Activated T-cell treated with anti-CD3 and anti-CD28 coated beads for 1 hour (primary cell): ENCODE measurements around the gene KTN1.
A peak's percentile ranks its signal among the peaks of the same experiment; 100 is the strongest.

ENCODE experiments used
- DNase-seq: peaks from one replicate; pipeline ENCODE4 v3.0.0-alpha.2; 2020; ENCODE audit warnings: low read depth

Gene KTN1

DNA sequence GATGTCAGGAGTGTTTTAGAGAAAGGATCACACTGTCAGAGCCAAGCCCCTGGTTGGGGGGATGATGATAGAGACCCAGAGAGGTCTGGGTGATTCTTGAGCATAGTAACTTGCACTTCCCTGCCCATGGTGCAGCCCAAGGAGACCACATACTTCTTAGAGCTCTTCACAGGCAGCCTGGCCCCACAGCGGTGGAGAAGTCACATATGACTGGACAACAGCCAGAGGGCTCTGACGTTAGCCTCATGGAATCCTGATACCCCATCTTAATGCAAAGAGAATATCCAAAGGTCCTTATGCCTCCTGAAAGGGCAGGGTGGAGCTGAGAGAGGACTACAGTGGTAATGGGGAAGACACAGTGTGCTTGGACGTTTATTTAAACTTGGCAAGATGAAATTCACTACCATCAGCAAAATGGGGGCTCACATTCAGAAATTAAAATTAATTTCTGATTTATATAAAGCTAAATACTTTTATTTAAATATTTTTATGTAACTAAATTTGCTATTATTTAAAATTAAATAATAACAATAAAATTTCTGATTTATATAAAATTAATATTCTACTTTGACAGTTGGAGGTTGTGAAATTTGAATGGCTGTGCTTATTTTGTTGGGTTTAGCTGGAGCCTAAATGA, 131.3 kb downstream of the KTN1 start:
- no peak for DNase-seq

DNA sequence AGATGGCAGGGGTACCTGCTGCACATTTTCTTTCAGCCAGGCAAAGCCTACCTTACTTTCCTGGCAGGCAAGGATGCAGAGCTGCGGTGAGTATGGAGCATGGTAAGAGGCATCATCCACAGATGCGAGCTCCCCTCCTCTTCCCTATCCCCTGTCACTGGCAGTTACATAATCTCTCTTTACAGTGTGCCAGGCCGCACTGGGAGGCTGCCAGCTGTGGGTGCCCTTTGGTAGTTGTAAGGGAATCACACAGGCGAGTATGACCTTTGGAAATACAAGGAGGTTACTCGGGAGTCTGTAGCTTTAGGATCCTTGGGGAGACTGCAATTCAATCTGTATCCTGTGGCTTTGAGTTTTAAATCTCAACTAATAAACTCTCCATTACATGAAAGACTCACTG, 132.5 kb downstream of the KTN1 start:
- no peak for DNase-seq

DNA sequence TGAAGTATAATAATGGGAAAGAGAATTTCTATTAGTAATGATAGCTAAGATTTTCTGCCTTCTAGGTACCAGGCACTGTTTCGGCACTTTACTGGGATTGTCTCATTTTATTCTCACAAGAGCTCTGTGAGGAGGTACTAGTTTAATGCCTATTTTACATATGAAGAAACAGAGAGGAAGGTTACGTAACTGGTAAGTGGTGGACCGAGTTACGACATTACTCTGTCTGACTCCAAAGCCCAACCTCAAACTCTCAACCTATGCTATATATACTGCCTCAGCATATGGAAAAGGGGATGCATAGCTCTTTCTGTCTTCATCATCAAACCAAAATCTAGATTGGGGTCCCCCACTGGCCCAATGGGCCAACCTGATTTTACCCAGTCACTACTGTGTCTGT, 133.5 kb downstream of the KTN1 start:
- DNase-seq = no peak

DNA sequence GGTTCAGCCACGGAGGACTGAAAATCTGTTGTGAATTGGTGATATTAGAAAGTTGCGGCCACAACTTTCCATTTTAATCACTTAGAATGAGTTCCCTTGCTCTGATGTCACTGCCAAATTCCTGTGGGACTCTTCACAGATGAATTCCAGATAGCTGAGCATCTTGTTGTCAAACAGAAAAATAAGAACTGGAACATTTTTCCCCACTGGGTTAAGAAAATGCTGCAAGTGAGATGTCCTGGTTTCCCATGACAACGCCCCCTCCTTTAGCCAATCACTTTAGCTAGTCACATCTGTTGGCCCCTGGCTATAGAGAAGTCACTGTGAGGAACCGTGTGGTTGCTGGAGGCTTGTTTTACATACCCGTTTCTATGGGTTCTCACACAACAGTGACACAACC, 135.9 kb downstream of the KTN1 start:
- no peak for DNase-seq

DNA sequence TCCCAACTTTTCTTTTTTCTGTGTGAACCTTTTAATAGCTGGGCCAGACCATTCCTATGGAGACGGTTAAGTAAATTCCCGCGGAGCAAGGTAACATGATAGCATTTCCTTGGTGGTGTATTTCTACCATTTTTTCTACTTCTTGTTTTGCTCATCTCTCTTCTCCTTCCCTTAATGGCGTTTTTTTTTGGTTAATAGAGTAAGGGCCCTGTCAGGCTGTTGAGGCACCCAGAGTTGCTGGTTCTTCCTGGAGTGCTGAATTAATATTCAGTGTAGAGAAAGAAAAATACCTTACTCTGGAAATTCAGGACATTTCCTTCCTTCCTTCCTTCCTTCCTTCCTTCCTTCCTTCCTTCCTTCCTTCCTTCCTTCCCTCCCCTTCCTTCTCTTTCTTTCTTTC, 137.6 kb downstream of the KTN1 start:
- no peak for DNase-seq

DNA sequence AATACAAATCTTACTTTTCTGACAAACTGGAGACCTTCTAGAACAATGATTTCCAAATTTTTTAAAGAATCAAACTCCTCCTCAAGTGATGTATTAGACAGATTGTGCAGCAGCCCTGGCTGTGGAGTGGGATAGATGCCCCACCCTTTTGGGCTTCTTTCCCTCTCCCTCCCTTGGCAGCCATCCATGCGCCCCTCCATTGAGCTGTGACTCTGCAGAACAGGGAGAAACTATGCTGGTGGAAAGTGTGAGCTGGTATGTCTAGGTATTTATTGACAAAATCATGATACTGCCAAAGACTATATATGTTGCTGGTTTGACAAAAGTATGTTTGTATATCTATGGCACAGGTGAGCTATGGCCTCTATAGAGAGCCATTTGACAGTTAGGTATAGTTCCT, 138.5 kb downstream of the KTN1 start:
- DNase-seq = no peak

DNA sequence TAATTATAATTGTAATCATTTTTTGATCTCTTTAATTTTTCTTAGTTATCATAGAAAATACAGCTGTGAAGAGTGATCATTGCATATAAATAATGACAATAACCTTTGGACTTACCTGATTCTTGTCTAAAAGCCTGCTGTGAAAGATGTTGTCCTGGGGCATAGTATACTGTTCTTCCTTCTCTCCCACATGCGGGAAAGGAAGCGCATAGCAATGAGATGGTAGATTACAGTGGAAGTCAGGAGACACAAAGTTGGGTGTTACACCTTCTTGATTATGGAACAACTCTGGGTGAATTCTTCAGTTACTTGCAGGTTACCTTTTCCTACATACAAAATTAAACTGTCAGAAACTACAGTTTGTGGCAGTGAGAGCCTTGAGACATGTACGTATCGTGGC, 140.8 kb downstream of the KTN1 start:
- no peak for DNase-seq

DNA sequence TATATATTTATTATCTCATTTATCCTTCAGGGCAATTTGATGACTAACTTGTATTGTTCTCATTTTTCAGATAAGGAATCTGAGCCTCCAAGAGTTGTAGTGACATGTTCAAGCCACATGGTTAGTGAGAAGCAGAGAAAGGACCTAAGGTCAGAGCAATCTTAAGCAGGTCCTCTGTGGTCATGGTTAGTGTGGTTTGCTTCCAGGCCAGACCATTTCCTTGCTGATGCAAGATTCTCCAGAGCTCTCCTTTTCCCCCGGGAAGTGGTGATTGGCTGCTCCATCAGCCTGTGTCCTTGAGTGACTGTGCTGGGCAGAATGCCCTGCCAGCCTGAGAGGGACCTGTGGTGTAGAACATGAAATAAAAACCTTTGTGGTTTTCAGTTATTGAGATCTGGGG, 141.3 kb downstream of the KTN1 start:
- DNase-seq = no peak

DNA sequence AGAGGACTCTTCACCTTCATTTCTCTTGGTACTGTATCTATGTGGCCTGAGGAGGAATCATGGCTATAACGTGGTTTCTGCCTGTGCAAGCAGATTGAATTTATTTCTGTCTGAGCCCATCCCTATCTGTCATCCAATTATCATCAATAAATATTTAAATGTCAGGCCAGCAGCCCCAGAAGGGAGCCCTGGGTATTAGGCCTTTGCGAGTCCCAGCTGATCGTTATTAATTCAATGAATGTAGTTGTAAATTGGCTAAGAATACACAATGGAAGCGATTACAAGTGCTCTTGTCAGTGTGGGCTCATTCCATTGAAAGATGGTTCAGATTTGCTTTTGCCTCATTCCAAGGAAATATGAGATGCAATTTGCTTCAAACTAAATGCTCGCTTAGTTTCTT, 142.0 kb downstream of the KTN1 start:
- DNase-seq = no peak

DNA sequence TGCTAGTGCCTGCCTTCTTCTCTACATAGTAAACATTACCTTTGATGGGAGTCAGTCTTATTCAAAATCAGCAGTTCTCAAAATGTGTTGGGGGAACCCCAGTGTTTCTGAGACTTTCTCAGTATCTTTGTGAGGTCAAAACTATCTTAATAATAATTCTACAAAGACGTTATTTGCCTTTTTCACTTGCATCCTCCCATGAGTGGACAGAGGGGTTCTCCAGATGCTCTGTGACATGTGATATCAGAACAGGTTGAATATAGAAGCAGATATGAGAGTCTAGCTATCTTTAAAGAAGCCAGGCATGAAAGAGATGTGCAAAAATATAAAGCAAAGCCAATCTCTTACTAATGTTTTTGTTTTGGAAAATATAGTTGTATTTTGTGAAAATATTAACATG, 144.7 kb downstream of the KTN1 start:
- no peak for DNase-seq

DNA sequence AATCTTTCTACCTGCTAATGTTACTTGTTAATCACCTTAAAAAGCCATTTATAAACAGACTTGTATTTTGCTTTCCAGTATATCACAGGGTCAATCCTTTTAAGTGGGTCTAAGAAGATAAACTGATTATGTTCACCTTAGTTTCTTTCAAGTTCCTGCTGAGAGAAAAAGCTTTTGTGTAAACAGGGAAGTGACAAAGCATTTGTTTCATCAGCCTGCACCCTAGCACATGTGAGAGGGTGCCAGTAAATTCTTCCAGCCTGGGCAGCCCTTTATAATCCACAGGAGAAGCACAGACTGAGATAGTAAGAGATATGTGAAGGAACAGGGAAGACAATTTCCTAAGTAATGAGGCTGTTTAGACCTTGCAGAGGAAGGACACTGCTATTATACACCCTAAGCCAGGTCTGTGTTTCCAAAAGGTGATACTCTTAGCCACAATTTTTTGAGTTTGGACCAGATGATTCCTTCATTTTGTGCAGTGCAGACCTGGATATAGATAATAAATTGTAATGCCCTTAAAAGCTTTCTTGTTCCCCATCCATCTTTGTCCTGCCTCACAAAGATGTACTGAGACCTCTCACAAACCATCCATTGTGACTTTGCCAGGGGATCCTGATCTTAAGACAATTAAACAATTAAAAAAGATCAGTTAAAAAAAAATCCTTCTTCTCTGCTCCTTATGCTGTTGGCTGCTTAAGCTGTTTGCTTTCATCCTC, 150.7 kb downstream of the KTN1 start:
- DNase-seq = no peak

DNA sequence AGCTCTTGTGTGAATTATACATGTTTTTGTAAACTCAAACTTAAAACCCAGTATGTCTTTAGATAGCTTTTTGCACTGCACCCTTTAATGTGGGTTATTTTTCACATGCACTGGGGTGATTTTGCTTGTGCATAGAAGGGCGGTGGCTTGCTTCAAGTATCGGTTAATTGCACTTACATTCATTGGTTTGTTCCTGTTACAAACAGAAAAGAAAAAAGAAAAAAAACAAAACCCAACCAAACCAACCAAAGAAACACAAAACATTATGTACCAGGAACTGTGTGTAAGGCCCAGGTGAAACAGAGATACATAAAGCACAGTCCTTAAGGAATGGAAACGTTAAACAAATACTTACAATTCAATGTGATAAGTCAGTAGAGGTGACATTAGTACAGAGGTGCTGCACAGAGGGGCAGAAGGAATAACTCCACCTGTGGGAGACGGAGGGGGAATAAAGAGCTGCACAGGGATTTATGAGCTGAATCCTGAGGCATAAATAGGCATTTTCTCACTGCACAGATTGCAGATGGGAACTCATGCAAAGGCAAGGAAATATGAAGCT, 151.4 kb downstream of the KTN1 start:
- no peak for DNase-seq

DNA sequence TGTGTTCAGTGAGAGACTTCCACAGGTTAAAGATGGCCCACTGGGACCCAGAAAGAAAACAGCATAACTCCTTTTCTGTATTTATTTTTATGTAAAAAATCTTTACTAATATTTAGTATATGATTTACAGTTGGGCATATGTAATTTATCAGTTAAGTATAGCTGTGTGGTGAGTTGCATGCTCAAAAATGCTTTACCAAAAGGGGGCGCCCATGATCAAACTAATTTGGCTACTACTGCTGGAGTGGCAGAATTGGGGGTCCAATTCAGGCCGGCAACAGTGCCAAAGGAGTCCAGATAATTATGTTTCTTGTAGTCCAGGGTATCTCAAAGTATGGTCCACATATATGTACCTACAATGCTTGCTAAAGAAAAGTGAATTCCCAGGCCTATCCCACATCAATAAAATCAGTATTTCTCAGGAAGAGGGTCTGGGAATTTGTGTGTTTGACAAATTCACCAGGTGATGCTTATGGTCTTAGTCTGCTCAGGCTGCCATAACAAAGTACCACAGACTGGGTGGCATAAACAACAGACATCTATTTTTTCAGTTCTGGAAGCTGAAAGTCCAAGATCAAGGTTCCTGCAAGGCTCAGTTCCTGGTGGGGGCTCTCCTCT, 152.0 kb downstream of the KTN1 start:
- peak; percentile 42 for DNase-seq

DNA sequence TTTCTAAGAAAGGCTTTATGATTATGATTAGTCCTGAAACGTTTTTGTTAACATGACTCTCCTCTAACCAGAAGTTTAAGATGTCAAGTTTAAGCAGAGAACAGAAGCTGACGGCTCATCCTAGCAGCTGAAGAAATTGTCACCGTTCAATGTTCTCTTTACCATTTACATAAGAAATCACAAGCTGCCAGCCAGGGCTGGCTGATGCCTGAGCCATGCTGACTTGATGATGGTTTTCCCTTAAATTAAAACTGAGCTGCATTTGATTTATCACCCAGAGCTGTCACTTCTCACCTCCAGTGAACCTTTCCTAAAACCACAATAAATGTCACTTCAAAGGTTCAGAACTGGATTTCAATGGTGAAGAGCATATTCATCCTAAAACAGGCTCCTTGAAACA, 153.6 kb downstream of the KTN1 start:
- DNase-seq = no peak
